LNCaP clone FGC (cell line): ENCODE results near the gene ARMC9.

Source experiments
- DNase-seq: peaks from one replicate; pipeline ENCODE4 v3.0.0-alpha.2; 2011; ENCODE audit warnings: low read depth
- H3K4me3 ChIP-seq: 2 replicates; pipeline ENCODE4 v1.5.1; 2011; ENCODE audit warnings: mild to moderate bottlenecking, low read depth, low read length, control low read depth
- TF ChIP-seq, protein P1 (sequence below): IDR thresholded peaks from 2 replicates; pipeline ENCODE4 v1.5.1; 2012; ENCODE audit warnings: mild to moderate bottlenecking; ENCODE audit not compliant: control insufficient read depth, insufficient read depth; ENCODE audit errors: extremely low read depth

Gene ARMC9

GRCh38 chr2:231380991-231381847 is 182.8 kb downstream of the ARMC9 start:
- TF ChIP-seq, protein P1, sequence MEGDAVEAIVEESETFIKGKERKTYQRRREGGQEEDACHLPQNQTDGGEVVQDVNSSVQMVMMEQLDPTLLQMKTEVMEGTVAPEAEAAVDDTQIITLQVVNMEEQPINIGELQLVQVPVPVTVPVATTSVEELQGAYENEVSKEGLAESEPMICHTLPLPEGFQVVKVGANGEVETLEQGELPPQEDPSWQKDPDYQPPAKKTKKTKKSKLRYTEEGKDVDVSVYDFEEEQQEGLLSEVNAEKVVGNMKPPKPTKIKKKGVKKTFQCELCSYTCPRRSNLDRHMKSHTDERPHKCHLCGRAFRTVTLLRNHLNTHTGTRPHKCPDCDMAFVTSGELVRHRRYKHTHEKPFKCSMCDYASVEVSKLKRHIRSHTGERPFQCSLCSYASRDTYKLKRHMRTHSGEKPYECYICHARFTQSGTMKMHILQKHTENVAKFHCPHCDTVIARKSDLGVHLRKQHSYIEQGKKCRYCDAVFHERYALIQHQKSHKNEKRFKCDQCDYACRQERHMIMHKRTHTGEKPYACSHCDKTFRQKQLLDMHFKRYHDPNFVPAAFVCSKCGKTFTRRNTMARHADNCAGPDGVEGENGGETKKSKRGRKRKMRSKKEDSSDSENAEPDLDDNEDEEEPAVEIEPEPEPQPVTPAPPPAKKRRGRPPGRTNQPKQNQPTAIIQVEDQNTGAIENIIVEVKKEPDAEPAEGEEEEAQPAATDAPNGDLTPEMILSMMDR: no peak

GRCh38 chr2:231382116-231382515 is 183.7 kb downstream of the ARMC9 start:
- TF ChIP-seq, protein P1: no peak
- DNase-seq: no peak

More at GRCh38 chr2:231380991-231381847, 182.8 kb downstream of the ARMC9 start:
- no peak for DNase-seq
- H3K4me3 ChIP-seq: no peak overlapping the region

GRCh38 chr2:231383416-231384108 is 185.1 kb downstream of the ARMC9 start:
- no peak for DNase-seq
- no peak overlapping the region for H3K4me3 ChIP-seq
- TF ChIP-seq, protein P1: no peak

More at GRCh38 chr2:231382116-231382515, 183.7 kb downstream of the ARMC9 start:
- H3K4me3 ChIP-seq: no peak overlapping the region

DNA sequence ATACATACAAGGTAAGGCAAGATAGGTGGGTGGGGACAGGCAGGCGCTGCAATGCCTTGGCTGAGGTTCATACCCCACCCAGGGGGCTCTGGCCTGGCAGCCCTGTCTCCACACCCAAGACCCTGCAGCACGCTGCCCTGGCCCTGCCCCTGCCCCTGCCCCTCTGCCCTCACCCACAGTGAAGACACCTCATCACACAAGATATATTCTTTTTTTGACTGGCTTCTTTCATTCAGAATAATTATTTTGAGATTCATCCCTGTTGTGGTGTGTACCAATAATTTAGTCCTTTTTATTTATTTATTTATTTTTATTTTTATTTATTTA is 185.6 kb downstream of the ARMC9 start:
- TF ChIP-seq, protein P1: no peak
- no peak for DNase-seq
- H3K4me3 ChIP-seq: no peak overlapping the region

DNA sequence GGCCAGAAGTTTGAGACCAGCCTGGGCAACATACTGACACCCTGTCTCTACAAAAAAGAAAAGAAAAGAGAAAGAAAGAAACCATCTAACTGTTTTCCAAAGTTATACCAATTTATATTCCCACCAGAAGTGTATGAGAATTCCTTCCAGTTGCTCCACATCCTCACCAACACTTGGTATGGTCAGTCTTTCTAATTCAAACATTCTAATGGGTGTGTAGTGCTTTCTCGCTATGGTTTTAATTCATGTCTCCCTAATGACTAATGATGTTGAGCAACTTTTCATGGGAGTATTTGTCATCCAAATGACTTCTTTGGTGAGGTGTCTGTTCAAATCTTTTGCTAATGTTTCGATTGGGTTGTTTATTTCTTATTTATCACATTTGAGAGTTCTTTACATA is 186.5 kb downstream of the ARMC9 start:
- TF ChIP-seq, protein P1: no peak
- H3K4me3 ChIP-seq: no peak overlapping the region
- no peak for DNase-seq

DNA sequence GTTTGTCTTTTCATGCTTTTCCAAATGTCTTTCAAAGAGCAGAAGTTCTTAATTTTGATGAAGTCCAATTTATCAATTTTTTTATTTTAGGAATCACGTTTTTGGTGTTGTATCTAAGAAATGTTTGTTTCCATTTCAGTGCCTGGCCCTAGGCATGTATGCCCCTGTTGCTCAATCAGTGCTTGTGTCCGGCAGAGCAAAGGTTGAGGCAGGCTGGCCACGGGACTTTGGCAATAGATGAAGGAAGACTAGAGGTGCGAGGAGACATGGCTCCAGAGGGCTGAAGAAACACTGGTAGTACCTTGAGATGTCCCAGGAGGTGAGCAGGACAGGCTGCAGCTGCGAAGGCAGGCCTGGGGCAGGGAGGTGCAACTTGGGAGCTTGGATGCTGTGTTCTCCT is 187.0 kb downstream of the ARMC9 start:
- TF ChIP-seq, protein P1: no peak
- no peak for DNase-seq

More for the DNA sequence above, 187.0 kb downstream of the ARMC9 start:
- H3K4me3 ChIP-seq: no peak overlapping the region
